COLO668 (cell line): ENCODE results near the gene FSTL3.
"Not testable (repeated sequence)": the region's sequence is repeated elsewhere in the genome, so short reads cannot be mapped to it uniquely, and the experiment has no call there.

Experiments
- DNase-seq: peaks from one replicate; lab custom pipeline; 2025; ENCODE audit not compliant: unreplicated experiment; lab: John Stamatoyannopoulos, UW

Gene FSTL3

DNA sequence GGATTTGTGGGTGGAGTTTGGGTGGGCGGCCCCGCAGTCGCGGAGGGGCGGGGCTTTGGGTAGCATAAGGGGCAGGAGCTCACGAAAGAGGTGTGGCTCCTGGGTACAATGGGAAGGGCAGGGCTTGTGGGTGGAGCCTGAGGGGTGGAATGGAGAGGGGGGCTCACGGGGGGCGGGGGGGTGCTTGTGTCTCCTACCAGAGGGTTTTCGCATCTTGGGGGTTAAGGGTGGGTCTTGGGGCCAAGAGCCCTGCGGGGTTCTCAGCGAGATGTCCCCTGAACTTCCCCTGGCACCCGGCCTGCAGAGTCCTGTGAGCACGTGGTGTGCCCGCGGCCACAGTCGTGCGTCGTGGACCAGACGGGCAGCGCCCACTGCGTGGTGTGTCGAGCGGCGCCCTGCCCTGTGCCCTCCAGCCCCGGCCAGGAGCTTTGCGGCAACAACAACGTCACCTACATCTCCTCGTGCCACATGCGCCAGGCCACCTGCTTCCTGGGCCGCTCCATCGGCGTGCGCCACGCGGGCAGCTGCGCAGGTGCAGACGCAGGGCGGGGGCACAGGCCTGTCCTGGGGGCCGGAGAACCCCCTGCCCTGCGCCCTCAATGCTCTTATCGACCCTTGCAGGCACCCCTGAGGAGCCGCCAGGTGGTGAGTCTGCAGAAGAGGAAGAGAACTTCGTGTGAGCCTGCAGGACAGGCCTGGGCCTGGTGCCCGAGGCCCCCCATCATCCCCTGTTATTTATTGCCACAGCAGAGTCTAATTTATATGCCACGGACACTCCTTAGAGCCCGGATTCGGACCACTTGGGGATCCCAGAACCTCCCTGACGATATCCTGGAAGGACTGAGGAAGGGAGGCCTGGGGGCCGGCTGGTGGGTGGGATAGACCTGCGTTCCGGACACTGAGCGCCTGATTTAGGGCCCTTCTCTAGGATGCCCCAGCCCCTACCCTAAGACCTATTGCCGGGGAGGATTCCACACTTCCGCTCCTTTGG, 5.1 kb downstream of the FSTL3 start:
- peak; percentile 71 for DNase-seq

DNA sequence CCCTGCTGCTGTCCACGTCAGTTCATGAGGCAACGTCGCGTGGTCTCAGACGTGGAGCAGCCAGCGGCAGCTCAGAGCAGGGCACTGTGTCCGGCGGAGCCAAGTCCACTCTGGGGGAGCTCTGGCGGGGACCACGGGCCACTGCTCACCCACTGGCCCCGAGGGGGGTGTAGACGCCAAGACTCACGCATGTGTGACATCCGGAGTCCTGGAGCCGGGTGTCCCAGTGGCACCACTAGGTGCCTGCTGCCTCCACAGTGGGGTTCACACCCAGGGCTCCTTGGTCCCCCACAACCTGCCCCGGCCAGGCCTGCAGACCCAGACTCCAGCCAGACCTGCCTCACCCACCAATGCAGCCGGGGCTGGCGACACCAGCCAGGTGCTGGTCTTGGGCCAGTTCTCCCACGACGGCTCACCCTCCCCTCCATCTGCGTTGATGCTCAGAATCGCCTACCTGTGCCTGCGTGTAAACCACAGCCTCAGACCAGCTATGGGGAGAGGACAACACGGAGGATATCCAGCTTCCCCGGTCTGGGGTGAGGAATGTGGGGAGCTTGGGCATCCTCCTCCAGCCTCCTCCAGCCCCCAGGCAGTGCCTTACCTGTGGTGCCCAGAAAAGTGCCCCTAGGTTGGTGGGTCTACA, 6.6 kb downstream of the FSTL3 start:
- DNase-seq = no peak

DNA sequence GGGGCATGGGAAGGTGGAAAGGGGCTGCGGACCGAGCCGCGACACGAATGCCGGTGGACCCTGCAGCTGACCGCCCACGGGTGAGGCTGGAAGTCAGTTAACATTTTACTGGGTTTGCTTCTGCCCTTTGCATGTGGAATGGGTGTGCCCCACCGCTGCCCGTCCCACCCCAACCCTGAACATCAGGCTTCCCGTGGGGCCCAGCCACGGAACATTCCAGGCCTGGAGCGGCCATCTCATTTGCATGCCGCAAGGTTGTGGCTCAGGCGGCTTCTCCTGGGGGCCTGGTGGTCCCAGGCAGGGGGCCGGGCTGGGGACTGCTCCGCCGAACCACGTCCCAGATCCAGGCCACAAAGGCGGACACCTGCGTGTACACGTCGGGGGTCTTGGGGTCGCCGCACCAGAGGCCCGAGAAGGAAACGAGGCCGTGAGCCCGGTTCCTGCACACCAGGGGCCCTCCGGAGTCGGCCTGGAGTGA, 9.3 kb downstream of the FSTL3 start:
- no peak for DNase-seq

DNA sequence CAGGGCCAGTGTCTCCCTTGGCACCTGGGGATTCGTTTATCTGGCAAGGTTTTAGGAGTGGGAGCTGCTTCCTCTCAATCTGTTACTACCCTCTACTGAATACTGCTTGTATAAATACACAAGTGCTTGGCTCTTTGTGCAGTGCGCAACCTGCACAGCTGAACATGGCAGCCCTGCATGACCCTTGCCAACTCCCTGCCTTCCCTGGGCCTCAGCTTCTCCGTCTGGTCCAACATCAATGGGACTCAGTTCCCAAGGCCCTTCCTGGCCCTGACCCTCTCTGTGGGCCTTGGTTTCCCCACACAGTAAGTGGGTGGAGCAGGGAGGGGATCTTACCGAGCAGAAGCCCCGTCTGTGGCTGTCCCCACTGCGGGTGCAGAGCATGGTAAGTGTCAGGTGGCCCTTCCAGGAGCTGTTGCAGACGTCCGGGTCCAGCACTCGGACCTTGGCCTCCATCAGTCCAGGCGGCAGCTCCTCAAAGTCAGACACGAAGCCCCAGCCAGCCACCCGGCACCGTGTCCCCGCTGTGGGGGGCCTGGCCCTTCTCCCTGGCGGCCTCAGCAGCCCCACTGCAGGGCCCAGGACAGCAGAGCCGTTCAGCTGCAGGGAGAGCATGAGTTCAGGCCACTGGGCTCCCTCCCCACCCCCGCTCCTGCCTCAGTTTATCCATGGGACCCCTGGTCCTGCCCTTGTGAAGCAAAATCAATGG, 10.6 kb downstream of the FSTL3 start:
- DNase-seq = no peak

DNA sequence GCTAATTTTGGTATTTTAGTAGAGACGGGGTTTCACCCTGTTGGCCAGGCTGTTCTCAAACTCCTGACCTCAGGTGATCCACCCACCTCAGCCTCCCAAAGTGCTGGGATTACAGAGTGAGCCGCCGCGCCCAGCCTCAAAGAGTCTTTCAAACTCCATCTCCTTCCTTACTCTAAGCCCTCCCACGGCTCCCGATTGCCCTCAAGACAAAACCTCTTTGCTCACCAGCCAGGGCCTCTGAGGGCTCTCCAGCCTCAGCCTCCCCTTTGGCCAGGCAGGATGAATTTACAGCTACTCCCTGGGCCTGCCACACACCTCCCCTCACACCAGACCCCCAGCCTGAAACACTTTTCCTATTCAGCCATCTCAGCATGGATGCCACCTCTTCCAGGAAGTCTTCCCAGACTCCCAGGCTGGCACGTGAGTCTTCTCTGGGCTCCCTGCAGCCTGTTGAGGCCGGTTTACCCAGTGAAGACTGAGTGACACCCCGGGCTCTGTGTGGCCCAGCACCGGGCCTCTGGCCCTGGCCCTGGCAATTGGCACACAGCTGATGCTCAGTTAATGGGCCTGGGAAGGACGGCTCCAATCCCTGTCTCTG, 11.5 kb downstream of the FSTL3 start:
- no peak for DNase-seq

DNA sequence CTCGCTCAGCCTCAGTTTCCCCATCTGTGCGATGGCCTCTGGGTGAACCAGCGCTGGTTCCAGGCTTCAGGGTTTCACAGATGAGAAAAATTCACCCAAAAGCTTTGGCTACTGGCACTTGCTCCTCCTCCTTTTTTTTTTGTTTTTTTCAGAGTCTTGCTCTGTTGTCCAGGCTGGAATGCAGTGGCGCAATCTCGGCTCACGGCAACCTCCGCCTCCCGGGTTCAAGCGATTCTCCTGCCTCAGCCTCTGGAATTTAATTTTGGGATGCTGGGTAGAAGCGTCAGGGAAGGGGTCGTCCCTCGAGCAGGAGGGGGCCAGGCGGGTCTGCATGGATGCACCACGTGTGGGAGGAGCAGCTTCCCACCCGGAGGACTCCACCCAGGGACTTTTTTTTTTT, 12.0 kb downstream of the FSTL3 start:
- no peak for DNase-seq

DNA sequence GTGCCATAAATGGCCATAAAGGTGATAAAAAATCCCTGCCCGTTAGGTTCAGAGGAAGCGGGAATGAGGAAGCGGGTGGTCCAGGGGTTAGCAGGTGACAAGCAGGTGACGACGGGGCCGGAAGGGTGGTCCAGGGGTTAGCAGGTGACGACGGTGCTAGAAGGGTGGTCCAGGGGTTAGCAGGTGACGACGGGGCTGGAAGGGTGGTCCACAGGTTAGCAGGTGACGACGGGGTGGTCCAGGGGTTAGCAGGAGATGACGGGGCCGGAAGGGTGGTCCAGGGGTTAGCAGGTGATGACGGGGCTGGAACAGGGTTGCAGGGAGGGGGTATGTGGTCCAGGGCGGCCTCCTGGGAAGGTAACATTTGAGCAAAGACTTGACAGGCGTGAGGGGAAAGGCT, 12.8 kb downstream of the FSTL3 start:
- DNase-seq = no peak

DNA sequence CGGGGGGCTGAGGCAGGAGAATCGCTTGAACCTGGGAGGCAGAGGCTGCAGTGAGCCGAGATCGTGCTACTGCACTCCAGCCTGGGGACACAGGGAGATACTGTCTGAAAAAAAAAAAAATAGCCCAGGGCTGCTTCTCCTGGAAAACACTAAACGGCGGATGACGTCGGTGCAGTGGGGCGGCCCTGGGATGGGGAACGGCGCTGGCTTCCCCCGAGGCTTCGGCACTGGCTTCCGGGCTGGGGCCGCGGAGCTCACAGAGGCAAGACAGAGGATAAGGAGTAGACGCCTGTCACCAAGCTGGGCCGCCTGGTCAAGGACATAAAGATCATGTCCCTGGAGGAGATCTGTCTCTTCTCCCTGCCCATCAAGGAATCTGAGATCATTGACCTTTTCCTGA, 14.0 kb downstream of the FSTL3 start:
- no peak for DNase-seq

DNA sequence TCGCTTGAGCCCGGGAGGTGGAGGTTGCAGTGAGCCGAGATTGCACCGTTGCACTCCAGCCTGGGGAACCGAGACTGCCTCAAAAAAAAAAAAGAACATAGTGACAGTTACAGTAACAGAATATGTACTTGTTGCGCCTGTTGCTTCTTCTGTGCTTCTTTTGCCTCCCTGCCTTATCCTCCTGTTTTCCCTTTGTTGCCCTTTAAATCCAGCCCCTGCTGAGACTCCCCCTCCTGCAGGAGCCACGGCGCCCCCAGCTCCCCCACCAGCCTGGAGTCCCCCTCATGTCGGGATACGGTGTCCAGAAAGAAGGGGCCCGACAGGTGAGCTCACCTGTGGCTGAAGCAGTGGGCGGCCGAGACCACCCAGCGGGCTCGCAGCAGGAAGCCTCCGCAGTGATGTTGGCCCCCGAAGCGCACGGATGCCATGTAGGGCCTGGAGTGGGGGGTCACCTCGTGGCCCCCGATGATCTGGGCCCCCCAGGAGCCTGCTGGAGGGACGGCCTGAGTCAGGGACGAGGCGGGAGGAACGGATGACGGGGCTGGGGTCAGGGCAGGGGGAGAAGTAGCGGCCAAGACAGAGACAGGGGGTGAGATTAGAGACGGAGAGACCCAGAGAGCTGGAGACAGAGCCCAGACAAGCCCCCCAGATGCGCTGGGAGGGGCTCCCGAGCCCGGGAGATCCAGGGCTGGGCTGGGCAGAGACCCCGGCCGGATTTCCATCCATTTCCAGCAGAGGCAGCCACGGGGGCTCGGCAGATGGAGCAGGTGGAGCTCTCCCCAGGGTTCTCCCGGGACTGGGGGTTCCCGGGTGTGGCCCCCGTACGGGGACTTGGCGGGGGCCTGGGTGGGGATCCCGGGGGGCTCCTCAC, 18.5 kb downstream of the FSTL3 start:
- DNase-seq = no peak

DNA sequence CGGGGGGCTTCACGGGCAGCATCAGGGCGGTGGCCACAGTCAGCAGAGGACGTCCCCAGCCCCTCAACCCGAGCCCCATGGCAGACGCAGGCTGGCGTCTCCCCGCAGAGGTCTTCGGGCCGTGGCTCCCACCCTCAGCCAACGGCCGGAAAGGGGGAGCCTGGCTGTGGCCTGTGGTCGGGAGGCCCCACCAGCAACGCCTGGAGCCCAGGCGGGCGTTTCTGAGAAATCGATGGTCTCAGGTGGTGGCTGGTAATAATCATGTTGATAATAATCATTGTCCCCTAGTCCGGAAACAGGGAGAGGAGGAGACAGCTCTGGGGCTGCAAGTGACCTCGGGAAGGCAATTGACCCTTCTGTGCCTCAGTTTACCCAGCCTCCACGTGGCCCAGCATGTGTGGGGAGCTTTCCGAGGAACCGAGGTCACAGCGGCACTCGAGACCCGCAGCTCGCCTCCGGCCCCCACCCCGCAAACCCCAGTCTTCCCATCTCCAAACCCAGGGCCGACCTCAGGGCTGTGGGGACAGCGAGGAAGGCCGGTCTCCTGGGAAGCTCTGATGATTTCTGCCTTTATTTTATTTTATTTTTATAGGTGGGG, 19.3 kb downstream of the FSTL3 start, which contains the start of gene PRSS57:
PRSS57 (minus strand) TSS at position 101 of the 598 bp plus-strand sequence; CDS start at position 79, 22 bp downstream.
- no peak for DNase-seq

DNA sequence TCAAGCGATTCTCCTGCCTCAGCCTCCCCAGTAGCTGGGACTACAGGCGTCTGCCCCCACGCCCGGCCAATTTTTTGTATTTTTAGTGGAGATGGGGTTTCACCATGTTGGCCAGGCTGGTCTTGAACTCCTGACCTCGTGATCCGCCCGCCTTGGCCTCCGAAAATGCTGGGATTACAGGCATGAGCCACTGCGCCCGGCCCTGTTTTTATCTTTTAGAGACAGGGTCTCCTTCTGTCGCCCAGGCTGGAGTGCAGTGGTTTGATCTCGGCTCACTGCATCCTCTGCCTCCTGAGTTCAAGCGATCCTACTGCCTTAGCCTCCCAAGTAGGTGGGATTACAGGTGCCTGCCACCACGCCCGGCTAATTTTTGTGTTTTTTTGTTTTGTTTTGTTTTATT, 22.3 kb downstream of the FSTL3 start:
- not testable (repeated sequence) for DNase-seq

DNA sequence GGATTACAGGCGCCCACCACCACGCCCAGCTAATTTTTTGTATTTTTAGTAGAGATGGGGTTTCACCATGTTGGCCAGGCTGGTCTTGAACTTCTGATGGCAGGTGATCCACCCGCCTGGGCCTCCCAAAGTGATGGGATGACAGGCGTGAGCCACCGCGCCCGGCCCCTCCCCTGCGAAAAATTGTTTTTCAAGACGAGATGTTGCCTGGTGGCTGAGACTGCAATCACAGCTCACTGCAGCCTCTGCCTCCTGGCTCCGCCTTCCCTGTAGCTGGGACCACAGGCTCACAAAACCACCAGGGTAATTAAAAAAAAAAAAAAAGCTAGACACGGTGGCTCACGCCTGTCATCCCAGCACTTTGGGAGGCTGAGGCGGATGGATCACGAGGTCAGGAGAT, 23.7 kb downstream of the FSTL3 start:
- not testable (repeated sequence) for DNase-seq

DNA sequence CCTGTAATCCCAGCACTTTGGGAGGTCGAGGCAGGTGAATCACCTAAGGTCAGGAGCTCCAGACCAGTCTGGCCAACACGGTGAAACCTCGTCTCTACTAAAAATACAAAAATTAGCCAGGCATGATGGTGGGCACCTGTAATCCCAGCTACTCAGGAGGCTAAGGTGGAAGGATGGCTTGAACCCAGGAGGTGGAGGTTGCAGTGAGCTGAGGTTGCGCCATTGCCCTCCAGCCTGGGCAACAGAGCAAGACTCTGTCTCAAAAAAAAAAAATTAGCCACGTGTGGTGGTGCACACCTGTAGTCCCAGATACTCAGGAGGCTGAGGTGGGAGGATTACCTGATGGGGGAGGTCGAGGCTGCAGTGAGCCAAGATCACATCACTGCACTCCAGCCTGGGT, 26.7 kb downstream of the FSTL3 start:
- DNase-seq = not testable (repeated sequence)

DNA sequence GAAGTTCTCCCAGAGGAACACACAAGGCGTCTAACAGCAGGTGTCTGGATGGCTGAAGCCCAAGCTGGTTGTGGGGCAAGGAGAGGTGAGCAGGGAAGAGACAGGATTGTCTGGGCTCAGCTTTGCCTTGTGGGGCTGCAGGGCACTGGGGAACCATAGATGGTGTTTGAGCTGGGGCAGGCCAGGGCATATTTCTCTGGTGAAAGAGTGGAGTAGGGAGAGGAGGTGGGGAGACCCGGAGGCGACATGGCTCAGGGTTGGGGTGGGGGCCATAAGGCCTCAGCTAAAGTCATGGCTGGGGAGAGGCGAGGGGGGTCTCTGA, 27.1 kb downstream of the FSTL3 start:
- no peak for DNase-seq

DNA sequence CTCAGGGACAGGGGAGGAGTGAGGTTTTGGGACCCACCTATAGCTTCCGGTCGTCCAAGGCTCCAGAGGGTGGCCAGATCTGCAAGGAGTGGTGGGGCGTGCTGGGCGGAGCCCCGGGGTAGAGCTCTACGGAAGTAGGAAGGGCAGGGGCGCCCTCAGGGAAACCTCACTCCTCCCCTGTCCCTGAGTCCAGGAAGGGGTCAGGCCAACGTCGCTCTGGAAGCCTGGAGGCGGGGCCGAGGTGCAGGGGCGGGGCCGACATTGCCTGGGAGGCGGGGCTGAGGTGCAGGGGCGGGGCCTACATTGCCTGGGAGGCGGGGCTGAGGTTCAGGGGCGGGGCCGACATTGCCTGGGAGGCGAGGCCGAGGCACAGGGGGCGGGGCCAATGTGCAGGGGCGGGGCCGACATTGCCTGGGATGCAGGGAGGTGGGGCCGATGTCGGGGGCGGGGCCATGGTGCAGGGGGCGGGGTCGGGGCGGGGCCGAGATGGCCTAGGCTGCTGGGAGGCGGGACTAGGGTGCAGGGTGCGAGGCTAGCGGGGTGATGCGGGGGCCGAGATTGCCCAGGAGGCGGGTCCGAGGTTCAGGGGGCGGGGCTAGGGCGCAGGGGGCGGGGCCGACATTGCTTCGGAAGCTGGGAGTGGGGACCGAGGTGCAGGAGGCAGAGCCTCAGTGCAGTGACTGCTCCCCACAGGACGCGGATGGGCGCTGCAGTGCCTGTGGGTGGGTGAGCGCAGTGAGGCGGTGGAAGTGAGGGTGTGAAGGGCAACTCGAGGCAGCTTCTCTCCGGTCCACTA, 27.7 kb downstream of the FSTL3 start:
- peak; percentile 24 for DNase-seq

DNA sequence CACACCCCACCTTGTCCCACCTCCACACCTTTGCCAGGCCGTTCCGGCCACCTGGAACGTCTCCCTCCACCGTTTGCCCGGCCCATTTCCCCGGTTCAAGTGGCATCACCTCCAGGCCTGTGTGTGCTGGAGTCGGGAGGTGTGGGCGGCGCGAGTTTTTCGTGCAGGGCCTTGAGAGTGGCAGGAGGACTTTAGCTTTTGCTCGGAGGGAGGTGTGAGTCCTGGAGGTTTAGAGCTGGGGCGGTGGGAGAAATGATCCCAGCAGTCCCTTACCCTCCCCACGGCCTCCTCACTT, 28.2 kb downstream of the FSTL3 start:
- DNase-seq = no peak

DNA sequence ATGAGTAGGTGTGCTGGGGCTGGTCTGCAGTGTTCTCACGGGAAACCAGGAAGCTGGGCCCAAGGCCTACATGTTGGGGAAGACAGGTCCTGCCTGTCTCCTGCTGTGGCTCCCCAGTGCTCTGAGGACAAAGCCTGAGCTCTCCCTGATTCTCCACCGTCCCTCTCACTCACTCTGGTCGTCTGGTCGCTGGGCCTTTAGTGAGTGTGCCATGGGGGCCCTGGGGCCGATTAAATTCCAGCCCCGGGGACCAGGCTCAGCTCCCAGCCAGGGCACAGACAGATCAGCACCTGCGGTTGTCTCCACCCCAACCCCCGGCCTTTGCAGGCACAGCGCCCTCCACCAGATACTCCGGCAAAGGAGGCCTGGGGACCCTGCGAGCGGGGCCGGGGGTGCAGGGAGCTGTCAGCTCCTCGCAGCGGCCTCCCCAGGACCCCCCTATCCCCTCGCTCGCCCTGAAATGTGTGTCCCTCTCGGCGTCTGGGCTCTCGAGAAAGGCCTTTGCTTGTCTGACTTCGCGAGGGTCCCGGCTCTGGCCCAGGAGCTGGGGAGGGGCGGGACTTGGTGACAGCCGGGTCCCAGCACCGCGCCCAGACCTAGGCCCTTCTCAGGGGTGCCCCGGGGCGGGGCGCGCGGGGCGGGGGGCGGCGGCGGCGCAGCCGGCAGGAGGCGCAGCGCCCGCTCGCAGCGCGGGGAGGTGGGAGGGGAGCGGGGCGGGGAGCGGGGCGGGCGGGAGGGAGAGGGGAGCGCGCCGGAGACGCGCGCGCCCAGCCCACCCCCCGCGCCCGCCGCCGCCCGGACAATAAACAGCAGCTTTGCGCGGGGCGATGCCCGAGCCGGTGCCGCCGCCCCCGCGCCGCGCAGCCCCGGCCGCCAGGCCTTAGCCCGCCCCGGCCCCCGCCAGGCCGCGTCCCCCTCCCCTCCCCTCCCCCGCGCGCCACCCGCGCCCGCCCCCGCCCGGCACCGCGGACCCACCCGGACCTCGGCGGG, 32.3 kb downstream of the FSTL3 start, which contains the start of gene PALM:
PALM (plus strand) TSS at position 782 of the 990 bp plus-strand sequence. CDS start 212 bp downstream, outside the sequence.
- DNase-seq = no peak
